HG03354 (cell line): Measurements from ENCODE around the gene GRWD1.

Experiments used
- ATAC-seq: cut with Tn5 transposase; IDR thresholded peaks from one replicate; pipeline ENCODE4 v1.9.1; 2021; ENCODE audit warnings: mild to moderate bottlenecking; ENCODE audit not compliant: unreplicated experiment, poor library complexity, severe bottlenecking

Gene GRWD1

GRCh38 chr19:48419158-48419920 lies 26.4 kb upstream of the GRWD1 start:
- ATAC-seq, result no peak

- no peak for ATAC-seq
These were observed 24.2 kb upstream of the GRWD1 start for GRCh38 chr19:48421548-48421947.

GRCh38 chr19:48424694-48425219 lies 21.0 kb upstream of the GRWD1 start:
- no peak for ATAC-seq

DNA sequence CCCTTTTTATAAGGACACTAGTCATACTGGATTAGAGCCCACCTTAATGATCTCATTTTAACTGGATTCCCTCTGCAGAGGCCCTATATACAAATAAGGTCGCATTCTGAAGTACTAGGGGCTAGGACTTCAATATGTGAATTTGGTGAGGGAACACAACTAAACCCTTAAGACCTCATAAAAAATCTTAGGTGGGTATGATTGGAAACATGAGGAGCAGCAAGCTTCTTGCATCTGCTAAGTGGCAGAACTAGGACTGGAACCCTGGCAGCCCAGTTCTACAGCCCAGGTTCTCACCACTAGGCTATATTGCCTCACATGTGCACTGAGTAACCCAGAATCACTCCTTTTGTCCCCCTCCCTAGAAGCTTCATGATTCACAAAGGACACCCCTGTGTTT lies 17.1 kb upstream of the GRWD1 start:
- ATAC-seq, result no peak

GRCh38 chr19:48433337-48433736 lies 12.4 kb upstream of the GRWD1 start:
- ATAC-seq, result no peak

GRCh38 chr19:48436586-48436985 lies 9.2 kb upstream of the GRWD1 start:
- ATAC-seq, result no peak

DNA sequence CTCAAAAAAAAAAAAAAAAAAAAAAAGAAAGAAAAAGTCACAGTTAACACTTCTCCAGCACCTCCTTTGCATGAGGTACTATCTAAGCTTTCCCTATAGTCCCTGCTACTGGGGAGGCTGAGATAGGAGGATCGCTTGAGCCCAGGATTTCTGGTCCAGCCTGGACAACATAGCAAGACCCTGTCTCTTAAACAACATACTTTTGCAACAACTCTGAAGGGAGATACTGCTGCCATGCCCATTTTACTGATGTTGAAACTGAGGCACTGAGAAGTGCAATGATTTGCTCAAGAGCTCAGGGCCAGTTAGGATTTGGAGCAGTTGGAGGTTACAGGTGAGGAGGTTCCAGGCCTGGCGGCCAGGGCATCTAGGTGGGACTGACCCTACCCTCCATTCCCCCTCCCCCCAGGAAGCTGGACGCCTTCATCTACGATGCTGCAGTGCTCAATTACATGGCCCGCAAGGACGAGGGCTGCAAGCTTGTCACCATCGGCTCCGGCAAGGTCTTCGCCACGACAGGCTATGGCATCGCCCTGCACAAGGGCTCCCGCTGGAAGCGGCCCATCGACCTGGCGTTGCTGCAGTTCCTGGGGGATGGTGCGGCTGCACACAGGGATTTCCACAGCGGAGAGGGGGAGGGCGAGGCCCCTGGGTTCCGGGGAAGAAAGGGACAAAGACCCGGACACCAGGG lies 4.3 kb upstream of the GRWD1 start:
- no peak for ATAC-seq

DNA sequence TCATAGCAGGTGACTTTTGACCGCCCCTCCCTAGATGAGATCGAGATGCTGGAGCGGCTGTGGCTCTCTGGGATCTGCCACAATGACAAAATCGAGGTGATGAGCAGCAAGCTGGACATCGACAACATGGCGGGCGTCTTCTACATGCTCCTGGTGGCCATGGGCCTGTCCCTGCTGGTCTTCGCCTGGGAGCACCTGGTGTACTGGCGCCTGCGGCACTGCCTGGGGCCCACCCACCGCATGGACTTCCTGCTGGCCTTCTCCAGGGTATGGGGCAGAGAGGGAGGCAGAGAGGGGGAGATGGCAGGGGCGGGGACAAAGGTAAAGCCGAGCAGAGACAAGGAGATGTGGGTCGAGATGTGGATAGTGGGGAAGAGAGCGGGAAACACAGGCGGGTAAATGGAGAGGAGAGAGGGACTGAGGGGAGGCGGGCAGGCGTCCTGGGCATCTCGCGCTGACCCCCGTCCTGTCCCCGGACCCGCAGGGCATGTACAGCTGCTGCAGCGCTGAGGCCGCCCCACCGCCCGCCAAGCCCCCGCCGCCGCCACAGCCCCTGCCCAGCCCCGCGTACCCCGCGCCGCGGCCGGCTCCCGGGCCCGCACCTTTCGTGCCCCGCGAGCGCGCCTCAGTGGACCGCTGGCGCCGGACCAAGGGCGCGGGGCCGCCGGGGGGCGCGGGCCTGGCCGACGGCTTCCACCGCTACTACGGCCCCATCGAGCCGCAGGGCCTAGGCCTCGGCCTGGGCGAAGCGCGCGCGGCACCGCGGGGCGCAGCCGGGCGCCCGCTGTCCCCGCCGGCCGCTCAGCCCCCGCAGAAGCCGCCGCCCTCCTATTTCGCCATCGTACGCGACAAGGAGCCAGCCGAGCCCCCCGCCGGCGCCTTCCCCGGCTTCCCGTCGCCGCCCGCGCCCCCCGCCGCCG lies 3.4 kb upstream of the GRWD1 start:
- ATAC-seq, result no peak

DNA sequence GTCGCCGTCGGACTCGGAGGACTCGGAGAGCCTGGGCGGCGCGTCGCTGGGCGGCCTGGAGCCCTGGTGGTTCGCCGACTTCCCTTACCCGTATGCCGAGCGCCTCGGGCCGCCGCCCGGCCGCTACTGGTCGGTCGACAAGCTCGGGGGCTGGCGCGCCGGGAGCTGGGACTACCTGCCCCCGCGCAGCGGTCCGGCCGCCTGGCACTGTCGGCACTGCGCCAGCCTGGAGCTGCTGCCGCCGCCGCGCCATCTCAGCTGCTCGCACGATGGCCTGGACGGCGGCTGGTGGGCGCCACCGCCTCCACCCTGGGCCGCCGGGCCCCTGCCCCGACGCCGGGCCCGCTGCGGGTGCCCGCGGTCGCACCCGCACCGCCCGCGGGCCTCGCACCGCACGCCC lies 2.5 kb upstream of the GRWD1 start:
- ATAC-seq, result no peak

DNA sequence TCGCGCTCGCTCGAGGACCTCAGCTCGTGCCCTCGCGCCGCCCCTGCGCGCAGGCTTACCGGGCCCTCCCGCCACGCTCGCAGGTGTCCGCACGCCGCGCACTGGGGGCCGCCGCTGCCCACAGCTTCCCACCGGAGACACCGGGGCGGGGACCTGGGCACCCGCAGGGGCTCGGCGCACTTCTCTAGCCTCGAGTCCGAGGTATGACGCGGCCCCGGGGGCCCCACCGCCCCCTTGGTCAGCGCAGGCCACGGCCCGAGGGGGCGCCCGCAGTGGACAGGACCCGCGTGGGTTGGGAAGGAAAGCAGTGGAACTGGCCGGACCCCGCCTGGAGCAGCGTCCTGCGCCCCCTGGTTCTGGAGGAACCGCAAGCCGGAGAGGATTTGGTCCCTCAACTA lies 2.1 kb upstream of the GRWD1 start:
- no peak for ATAC-seq

- ATAC-seq, result no peak
These were observed 1.5 kb upstream of the GRWD1 start for GRCh38 chr19:48444129-48444935.

- no peak for ATAC-seq
These were observed 915 bp upstream of the GRWD1 start for GRCh38 chr19:48444936-48445200.

DNA sequence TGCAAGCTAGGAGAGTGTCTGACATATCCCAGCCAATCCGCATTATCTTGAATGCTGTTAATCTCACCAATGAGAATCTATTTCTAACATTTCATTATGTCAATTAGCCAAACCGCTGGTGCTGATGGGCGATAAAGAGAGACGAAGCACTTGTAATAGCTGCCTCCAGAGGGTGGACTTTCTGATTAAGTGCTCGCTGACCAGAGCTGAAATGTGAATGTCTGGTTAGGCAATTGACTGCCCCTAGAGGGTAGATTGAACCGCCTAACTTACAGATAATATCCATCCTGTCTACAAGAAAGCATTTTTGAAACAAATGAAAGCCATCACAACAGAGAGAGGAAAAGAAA lies 552 bp upstream of the GRWD1 start:
- ATAC-seq, result no peak

- no peak for ATAC-seq
These were observed 796 bp downstream of the GRWD1 start for GRCh38 chr19:48446579-48446978.

DNA sequence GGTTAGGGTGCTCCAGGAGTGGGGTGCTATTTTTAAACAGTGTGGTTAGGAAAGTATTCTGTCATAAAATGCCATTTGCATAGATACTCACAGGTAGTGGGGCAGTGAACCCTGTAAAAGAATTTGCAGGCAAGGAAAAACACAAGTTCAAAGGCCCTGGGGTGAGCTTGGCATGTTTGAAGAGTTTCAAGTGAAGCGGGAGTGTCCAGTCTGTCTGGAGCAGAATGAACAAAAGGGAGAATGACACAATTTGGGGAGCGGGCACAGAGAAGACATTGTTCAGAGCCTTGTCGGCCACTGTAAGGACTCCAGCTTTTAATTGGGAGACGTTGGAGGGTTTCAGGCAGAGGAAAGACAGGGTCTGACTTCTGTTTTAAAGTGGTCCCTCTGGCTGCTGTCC lies 2.8 kb downstream of the GRWD1 start:
- no peak for ATAC-seq

GRCh38 chr19:48450441-48450840 lies 4.7 kb downstream of the GRWD1 start:
- ATAC-seq, result no peak

- ATAC-seq, result no peak
These were observed 5.1 kb downstream of the GRWD1 start for GRCh38 chr19:48450863-48451262.

DNA sequence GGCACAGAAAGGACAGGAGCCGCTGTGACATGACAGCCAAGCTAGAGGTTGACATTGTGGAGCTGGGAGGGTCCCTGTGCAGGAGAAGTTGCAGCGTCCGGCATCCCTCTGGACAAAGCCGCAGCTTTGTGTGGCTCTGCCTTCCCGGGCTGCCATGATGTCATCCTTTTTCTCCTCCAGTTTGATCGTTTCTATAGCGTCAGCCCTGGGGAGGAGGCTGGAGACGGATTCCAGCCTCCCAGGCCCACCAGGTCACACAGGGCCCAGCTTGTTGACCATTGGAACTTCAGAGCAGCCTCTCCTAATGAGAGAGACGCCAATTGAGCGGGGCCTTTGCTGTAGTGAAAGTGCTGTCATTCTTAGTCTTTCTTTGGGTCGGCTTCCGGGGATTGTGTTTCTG lies 5.8 kb downstream of the GRWD1 start:
- no peak for ATAC-seq

DNA sequence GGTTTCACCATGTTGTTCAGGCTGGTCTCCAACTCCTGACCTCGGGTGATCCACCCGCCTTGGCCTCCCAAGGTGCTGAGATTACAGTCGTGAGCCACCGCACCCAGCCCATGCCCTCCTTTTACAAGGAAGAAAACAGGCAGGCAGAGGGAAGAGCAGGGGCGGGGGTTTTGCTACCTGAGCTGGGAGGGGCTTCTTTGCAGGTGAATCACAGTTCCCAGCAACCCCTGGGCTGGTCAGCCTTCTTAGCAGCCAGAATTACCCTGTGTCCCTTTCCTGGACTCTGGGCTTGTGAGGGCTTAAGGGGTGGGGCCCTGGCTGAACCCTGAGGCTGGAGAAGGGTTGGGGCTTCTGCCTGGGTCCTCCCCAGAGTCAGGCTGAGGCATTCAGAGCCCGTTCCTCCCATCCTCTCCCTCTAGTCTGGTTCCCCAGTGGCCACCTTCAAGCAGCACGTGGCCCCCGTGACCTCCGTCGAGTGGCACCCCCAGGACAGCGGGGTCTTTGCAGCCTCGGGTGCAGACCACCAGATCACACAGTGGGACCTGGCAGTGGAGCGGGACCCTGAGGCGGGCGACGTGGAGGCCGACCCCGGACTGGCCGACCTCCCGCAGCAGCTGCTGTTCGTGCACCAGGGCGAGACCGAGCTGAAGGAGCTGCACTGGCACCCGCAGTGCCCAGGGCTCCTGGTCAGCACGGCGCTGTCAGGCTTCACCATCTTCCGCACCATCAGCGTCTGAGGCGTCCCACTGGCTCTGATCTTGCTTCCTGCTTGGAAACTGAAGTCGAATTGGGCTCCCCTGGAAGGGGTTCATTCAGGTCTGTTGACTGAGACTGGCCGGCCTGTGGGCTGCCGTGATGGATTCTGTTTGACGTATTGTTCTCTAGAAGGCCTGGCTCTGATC lies 6.8 kb downstream of the GRWD1 start:
- ATAC-seq, result no peak
